ENCODE results near the gene TTC28. TPM values are rescaled to one million over a fixed set of nuclear protein-coding genes. Genes with fewer than 3 reads are reported as not detected.
A peak's percentile ranks its signal among the peaks of the same experiment; 100 is the strongest.

TTC28 gene
- polyA plus RNA-seq, 6 donors from 2014 or later, result 2.2 to 5.0 (median 2.9) TPM

- no peaks in the 10 kb centered on the region for H3K36me3 Mint-ChIP-seq
- H3K4me3 Mint-ChIP-seq, result no peak overlapping the region
- H3K27ac Mint-ChIP-seq, result no peak overlapping the region
- no peak for ATAC-seq (ENCODE audit: low read depth in 2 of 2)
- no peaks in the 10 kb centered on the region for H3K9me3 Mint-ChIP-seq
- no peaks in the 10 kb centered on the region for H3K4me1 Mint-ChIP-seq
- no peaks in the 10 kb centered on the region for H3K27me3 Mint-ChIP-seq
- DNase-seq, result no peak
These were observed 626.8 kb downstream of the TTC28 start for GRCh38 chr22:28052825-28053269.

- ATAC-seq (ENCODE audit: low read depth in 2 of 2), result no peak
- DNase-seq, result no peak
- no peak overlapping the region for H3K27ac Mint-ChIP-seq
- H3K4me1 Mint-ChIP-seq, result no peaks in the 10 kb centered on the region
- H3K27me3 Mint-ChIP-seq, result no peaks in the 10 kb centered on the region
- H3K4me3 Mint-ChIP-seq, result no peak overlapping the region
- no peaks in the 10 kb centered on the region for H3K9me3 Mint-ChIP-seq
- H3K36me3 Mint-ChIP-seq, result no peaks in the 10 kb centered on the region
These were observed 627.8 kb downstream of the TTC28 start for GRCh38 chr22:28051787-28052356.

- H3K27ac Mint-ChIP-seq, result no peak overlapping the region
These were observed 628.4 kb downstream of the TTC28 start for GRCh38 chr22:28051091-28051786.

GRCh38 chr22:28048529-28048928, 631.1 kb downstream of the TTC28 start:
- no peak for DNase-seq
- ATAC-seq (ENCODE audit: low read depth in 2 of 2), result no peak
- Mint-ChIP-seq H3K27ac (no peak overlapping the region), H3K4me1 (no peaks in the 10 kb centered on the region), H3K4me3 (no peak overlapping the region), H3K36me3 (no peaks in the 10 kb centered on the region), H3K27me3 (no peaks in the 10 kb centered on the region), H3K9me3 (no peaks in the 10 kb centered on the region)

More at GRCh38 chr22:28051091-28051786, 628.4 kb downstream of the TTC28 start:
- H3K36me3 Mint-ChIP-seq, result no peaks in the 10 kb centered on the region
- no peaks in the 10 kb centered on the region for H3K4me1 Mint-ChIP-seq
- DNase-seq (no peak), ATAC-seq (ENCODE audit: low read depth in 2 of 2) (no peak)
- H3K9me3 Mint-ChIP-seq, result no peaks in the 10 kb centered on the region
- no peak overlapping the region for H3K4me3 Mint-ChIP-seq
- no peaks in the 10 kb centered on the region for H3K27me3 Mint-ChIP-seq

- no peak overlapping the region for H3K4me3 Mint-ChIP-seq
- peaks cover 0 to 2% (median 0%) of the 10 kb centered on the region in 7 donors for H3K9me3 Mint-ChIP-seq
- H3K27ac Mint-ChIP-seq, result no peak overlapping the region
- no peaks in the 10 kb centered on the region for H3K27me3 Mint-ChIP-seq
- ATAC-seq (ENCODE audit: low read depth in 2 of 2) (no peak), DNase-seq (no peak)
- no peaks in the 10 kb centered on the region for H3K4me1 Mint-ChIP-seq
- H3K36me3 Mint-ChIP-seq, result no peaks in the 10 kb centered on the region
These were observed 631.9 kb downstream of the TTC28 start for GRCh38 chr22:28047740-28048139.

GRCh38 chr22:28046100-28046499, 633.5 kb downstream of the TTC28 start:
- H3K4me3 Mint-ChIP-seq, result no peak overlapping the region
- peaks cover 0 to under 1% (median 0%) of the 10 kb centered on the region in 3 donors for H3K27me3 Mint-ChIP-seq
- H3K9me3 Mint-ChIP-seq, result peaks cover 0 to 4% (median 2%) of the 10 kb centered on the region in 7 donors
- ATAC-seq (ENCODE audit: low read depth in 2 of 2) (no peak), DNase-seq (no peak)
- no peaks in the 10 kb centered on the region for H3K36me3 Mint-ChIP-seq
- H3K27ac Mint-ChIP-seq, result no peak overlapping the region
- no peaks in the 10 kb centered on the region for H3K4me1 Mint-ChIP-seq

GRCh38 chr22:28044546-28045173, 635.0 kb downstream of the TTC28 start:
- Mint-ChIP-seq H3K4me1 (no peaks in the 10 kb centered on the region), H3K27me3 (peaks cover 0 to 10% (median 4%) of the 10 kb centered on the region in 3 donors), H3K36me3 (no peaks in the 10 kb centered on the region), H3K4me3 (no peak overlapping the region), H3K9me3 (peaks cover 0 to 10% (median 2%) of the 10 kb centered on the region in 7 donors), H3K27ac (no peak overlapping the region)
- no peak for DNase-seq
- no peak for ATAC-seq (ENCODE audit: low read depth in 2 of 2)

- Mint-ChIP-seq H3K4me1 (no peaks in the 10 kb centered on the region), H3K27me3 (peaks cover 0 to 14% (median 4%) of the 10 kb centered on the region in 3 donors), H3K36me3 (no peaks in the 10 kb centered on the region), H3K27ac (no peak overlapping the region), H3K9me3 (peaks cover 0 to 11% (median 2%) of the 10 kb centered on the region in 7 donors), H3K4me3 (no peak overlapping the region)
- DNase-seq (no peak), ATAC-seq (ENCODE audit: low read depth in 2 of 2) (no peak)
These were observed 636.4 kb downstream of the TTC28 start for GRCh38 chr22:28043266-28043665.

GRCh38 chr22:28034760-28035401, 644.8 kb downstream of the TTC28 start:
- no peak overlapping the region for H3K4me3 Mint-ChIP-seq
- H3K27me3 Mint-ChIP-seq, result peaks cover 5 to 39% (median 39%) of the 10 kb centered on the region in 3 donors
- H3K4me1 Mint-ChIP-seq, result no peaks in the 10 kb centered on the region
- no peak for DNase-seq
- ATAC-seq (ENCODE audit: low read depth in 2 of 2), result no peak
- no peak overlapping the region for H3K27ac Mint-ChIP-seq
- no peaks in the 10 kb centered on the region for H3K36me3 Mint-ChIP-seq
- H3K9me3 Mint-ChIP-seq, result peaks cover 0 to 9% (median 3%) of the 10 kb centered on the region in 7 donors

- peaks cover 5 to 39% (median 35%) of the 10 kb centered on the region in 3 donors for H3K27me3 Mint-ChIP-seq
- H3K4me3 Mint-ChIP-seq, result no peak overlapping the region
- H3K4me1 Mint-ChIP-seq, result no peaks in the 10 kb centered on the region
- peaks cover 0 to 6% (median 3%) of the 10 kb centered on the region in 7 donors for H3K9me3 Mint-ChIP-seq
- ATAC-seq (ENCODE audit: low read depth in 2 of 2) (no peak), DNase-seq (no peak)
- H3K27ac Mint-ChIP-seq, result no peak overlapping the region
- H3K36me3 Mint-ChIP-seq, result no peaks in the 10 kb centered on the region
These were observed 645.4 kb downstream of the TTC28 start for GRCh38 chr22:28034145-28034759.

GRCh38 chr22:28032861-28033260, 646.8 kb downstream of the TTC28 start:
- H3K36me3 Mint-ChIP-seq, result no peaks in the 10 kb centered on the region
- H3K4me1 Mint-ChIP-seq, result no peaks in the 10 kb centered on the region
- peaks cover 5 to 39% (median 33%) of the 10 kb centered on the region in 3 donors for H3K27me3 Mint-ChIP-seq
- H3K4me3 Mint-ChIP-seq, result no peak overlapping the region
- DNase-seq (no peak), ATAC-seq (ENCODE audit: low read depth in 2 of 2) (no peak)
- peaks cover 0 to 4% (median 0%) of the 10 kb centered on the region in 7 donors for H3K9me3 Mint-ChIP-seq
- no peak overlapping the region for H3K27ac Mint-ChIP-seq

GRCh38 chr22:28031383-28031922, 648.2 kb downstream of the TTC28 start:
- Mint-ChIP-seq H3K9me3 (peaks cover 0 to 1% (median 0%) of the 10 kb centered on the region in 7 donors), H3K27me3 (peaks cover 5 to 35% (median 26%) of the 10 kb centered on the region in 3 donors), H3K36me3 (no peaks in the 10 kb centered on the region), H3K27ac (no peak overlapping the region), H3K4me1 (no peaks in the 10 kb centered on the region), H3K4me3 (no peak overlapping the region)
- no peak for ATAC-seq (ENCODE audit: low read depth in 2 of 2)
- no peak for DNase-seq

- Mint-ChIP-seq H3K9me3 (no peaks in the 10 kb centered on the region), H3K36me3 (no peaks in the 10 kb centered on the region), H3K27me3 (peaks cover 5 to 26% (median 18%) of the 10 kb centered on the region in 3 donors), H3K27ac (peak overlapping the region in 1 of 6 donors; percentile 4), H3K4me1 (no peaks in the 10 kb centered on the region), H3K4me3 (no peak overlapping the region)
- no peak for DNase-seq
- no peak for ATAC-seq (ENCODE audit: low read depth in 2 of 2)
These were observed 649.2 kb downstream of the TTC28 start for GRCh38 chr22:28030473-28030872.
